GM20000 (cell line): Measurements from ENCODE around the gene ORM1.

Experiments used
- DNase-seq: peaks from one replicate; pipeline ENCODE4 v3.0.0; 2012; ENCODE audit warnings: low spot score
- CTCF ChIP-seq: IDR thresholded peaks from 2 replicates; pipeline ENCODE4 v1.5.1; 2012; ENCODE audit warnings: mild to moderate bottlenecking, control low read depth; ENCODE audit errors: extremely low read depth, missing control alignments

Gene ORM1

DNA sequence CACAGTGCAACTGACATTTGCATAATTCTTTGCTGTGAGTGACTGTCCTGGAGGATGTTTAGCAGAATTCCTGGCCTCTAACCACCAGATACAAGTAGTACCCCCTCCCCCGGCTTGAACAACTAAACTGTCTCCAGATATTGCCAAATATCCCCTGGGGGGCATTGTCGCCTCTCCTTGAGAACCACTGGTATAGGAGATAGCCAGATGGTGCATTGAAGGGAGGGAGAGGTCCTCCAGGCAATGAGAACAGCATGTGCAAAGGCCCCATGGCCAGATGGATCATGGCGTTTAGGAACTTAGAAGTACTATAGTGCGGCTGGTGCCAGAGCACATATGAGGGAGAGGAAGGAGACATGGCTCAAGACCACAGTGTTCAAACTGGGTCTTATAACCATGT lies 18.9 kb upstream of the ORM1 start:
- no peak for TF ChIP-seq CTCF
- DNase-seq: no peak

GRCh38 chr9:114304416-114305188 lies 18.3 kb upstream of the ORM1 start:
- DNase-seq: no peak
- no peak for TF ChIP-seq CTCF

DNA sequence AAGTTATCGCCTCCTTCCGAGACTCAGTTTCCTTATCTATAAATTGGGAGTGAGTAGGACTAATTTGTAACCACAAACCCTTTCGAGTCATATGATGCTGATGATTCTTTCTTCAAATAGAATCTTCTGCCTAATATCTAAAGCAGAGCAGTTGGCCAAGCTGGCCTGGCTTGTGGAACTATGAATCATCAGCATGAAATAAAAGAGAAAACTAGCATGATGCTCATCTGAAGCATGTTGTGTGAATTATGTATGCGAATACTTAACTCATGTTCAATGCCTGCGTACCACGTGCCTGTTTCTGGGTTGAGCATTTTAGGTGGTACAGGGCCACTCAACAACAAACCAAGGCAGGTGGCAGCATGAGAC lies 15.0 kb upstream of the ORM1 start:
- no peak for TF ChIP-seq CTCF
- DNase-seq: no peak

GRCh38 chr9:114308361-114308950 lies 14.4 kb upstream of the ORM1 start:
- no peak for TF ChIP-seq CTCF
- DNase-seq: no peak

GRCh38 chr9:114309096-114309495 lies 13.8 kb upstream of the ORM1 start:
- no peak for TF ChIP-seq CTCF
- no peak for DNase-seq

GRCh38 chr9:114310471-114311450 lies 12.1 kb upstream of the ORM1 start:
- no peak for TF ChIP-seq CTCF
- no peak for DNase-seq
